Kidney capillary endothelial cell (primary cell): Measurements from ENCODE around the gene NEK8.
"Not testable (repeated sequence)": the region's sequence is repeated elsewhere in the genome, so short reads cannot be mapped to it uniquely, and the experiment has no call there.

Source experiments
- DNase-seq: peaks from one replicate; pipeline ENCODE4 v3.0.0-alpha.2; 2018; ENCODE audit warnings: low spot score

The NEK8 gene

GRCh38 chr17:28710861-28711722 is 17.5 kb upstream of the NEK8 start:
- DNase-seq = peak; percentile 81

GRCh38 chr17:28711723-28712031 is 16.9 kb upstream of the NEK8 start, which contains the start of gene PROCA1:
PROCA1 (minus strand) TSS chr17:28711888; CDS start chr17:28711660, 228 bp downstream.
- no peak for DNase-seq

GRCh38 chr17:28712032-28712704 is 16.4 kb upstream of the NEK8 start:
- no peak for DNase-seq

- no peak for DNase-seq
These were observed 15.7 kb upstream of the NEK8 start for GRCh38 chr17:28712705-28713415.

- DNase-seq = no peak
These were observed 14.3 kb upstream of the NEK8 start for GRCh38 chr17:28714281-28714680.

- DNase-seq = no peak
These were observed 13.4 kb upstream of the NEK8 start for GRCh38 chr17:28715217-28715616.

GRCh38 chr17:28716740-28717577 is 11.6 kb upstream of the NEK8 start:
- no peak for DNase-seq

- DNase-seq = no peak
These were observed 10.8 kb upstream of the NEK8 start, which contains the start of gene RAB34 for GRCh38 chr17:28717578-28718332. RAB34 (minus strand) TSS chr17:28717868; CDS start chr17:28717266, 602 bp downstream.

- DNase-seq = no peak
These were observed 10.1 kb upstream of the NEK8 start for GRCh38 chr17:28718333-28719020.

- no peak for DNase-seq
These were observed 9.6 kb upstream of the NEK8 start for GRCh38 chr17:28719021-28719433.

GRCh38 chr17:28720247-28720996 is 8.2 kb upstream of the NEK8 start:
- no peak for DNase-seq

GRCh38 chr17:28720997-28721329 is 7.6 kb upstream of the NEK8 start:
- not testable (repeated sequence) for DNase-seq

GRCh38 chr17:28722417-28723158 is 6.0 kb upstream of the NEK8 start:
- no peak for DNase-seq

GRCh38 chr17:28723159-28723835 is 5.3 kb upstream of the NEK8 start:
- DNase-seq = no peak

GRCh38 chr17:28723836-28724499 is 4.6 kb upstream of the NEK8 start:
- not testable (repeated sequence) for DNase-seq

- DNase-seq = no peak
These were observed 4.0 kb upstream of the NEK8 start for GRCh38 chr17:28724500-28725165.

- DNase-seq = no peak
These were observed 3.4 kb upstream of the NEK8 start for GRCh38 chr17:28725166-28725659.
